ENCODE results near the gene ISCU.
"Not testable (repeated sequence)": the region's sequence is repeated elsewhere in the genome, so short reads cannot be mapped to it uniquely, and the experiment has no call there.

The ISCU gene

DNA sequence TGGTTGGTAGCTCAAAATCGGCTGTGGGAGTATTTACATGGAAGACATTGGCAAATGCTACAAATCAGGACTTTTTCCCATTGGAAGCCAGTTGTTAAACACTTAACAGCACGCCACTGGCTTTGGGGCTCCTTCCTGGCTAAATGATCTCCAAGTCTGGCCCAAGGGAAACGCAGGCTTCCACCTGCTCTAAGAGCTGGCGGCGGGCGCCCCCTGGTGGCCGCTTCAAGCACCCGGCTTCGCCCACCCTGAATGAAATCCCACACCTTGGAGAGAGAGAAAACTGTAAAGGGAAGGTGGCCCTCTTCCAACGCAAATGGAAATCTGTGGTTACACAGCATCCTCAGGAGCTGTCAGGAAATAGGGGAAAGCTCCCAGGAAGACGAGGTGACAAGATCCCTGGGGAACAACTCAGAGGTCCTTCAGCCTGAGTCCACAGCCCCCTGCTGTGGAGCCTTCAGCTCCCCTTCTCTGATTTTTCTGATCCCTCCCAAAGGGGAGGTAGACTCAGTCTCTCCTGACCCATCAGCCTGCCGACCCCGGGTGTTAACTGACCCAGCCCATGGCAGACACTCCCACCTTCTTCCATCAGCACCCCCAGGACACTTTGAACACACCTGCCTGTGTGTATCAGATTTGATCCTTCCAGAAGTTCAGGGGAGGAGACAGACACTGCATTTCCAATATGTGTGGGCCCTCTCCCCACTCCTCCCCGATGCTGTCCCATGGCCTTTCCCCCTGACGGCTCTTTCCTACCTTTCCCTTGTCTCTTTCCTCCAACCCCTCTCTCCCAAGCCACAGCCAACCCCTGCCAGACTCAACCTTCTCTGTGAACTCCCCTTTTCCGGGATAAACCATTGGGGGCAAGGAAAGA lies 55.9 kb downstream of the ISCU start:
- peak; percentile 87 for DNase-seq (ENCODE audit: low read depth)
- TF ChIP-seq, protein P1, sequence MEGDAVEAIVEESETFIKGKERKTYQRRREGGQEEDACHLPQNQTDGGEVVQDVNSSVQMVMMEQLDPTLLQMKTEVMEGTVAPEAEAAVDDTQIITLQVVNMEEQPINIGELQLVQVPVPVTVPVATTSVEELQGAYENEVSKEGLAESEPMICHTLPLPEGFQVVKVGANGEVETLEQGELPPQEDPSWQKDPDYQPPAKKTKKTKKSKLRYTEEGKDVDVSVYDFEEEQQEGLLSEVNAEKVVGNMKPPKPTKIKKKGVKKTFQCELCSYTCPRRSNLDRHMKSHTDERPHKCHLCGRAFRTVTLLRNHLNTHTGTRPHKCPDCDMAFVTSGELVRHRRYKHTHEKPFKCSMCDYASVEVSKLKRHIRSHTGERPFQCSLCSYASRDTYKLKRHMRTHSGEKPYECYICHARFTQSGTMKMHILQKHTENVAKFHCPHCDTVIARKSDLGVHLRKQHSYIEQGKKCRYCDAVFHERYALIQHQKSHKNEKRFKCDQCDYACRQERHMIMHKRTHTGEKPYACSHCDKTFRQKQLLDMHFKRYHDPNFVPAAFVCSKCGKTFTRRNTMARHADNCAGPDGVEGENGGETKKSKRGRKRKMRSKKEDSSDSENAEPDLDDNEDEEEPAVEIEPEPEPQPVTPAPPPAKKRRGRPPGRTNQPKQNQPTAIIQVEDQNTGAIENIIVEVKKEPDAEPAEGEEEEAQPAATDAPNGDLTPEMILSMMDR (IDR thresholded peaks at IDR 0.05; ENCODE audit: low read length, missing control alignments): peak; percentile 90
- no peak overlapping the region for H3K4me3 ChIP-seq (replicated peaks; ENCODE audit: low read depth, low read length)

DNA sequence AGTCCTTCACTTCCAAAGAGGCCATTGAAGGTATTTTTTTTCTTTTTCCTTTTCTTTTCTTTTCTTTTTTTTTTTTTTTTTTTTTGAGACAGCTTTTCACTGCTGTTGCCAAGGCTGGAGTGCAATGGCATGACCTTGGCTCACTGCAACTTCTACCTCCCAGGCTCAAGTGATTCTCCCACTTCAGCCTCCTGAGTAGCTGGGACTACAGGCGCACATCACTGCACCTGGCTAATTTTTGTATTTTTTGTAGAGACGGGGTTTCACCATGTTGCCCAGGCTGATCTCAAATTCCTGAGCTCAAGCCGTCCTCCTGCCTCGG lies 56.5 kb downstream of the ISCU start:
- not testable (repeated sequence) for DNase-seq (ENCODE audit: low read depth); H3K4me3 ChIP-seq (replicated peaks; ENCODE audit: low read depth, low read length)
